ENCODE results near the gene KDM5D. TPM values are rescaled to one million over a fixed set of nuclear protein-coding genes. Genes with fewer than 3 reads are reported as not detected.

KDM5D gene
- 46.7 and 53.2 TPM in 2 replicates for total RNA-seq

- intact Hi-C loops (cut with micrococcal nuclease), result loop anchor here (2.0 to 10.0 kb wide), 5 partner anchors 178 to 1513 kb away; partner anchors contain the start of gene EIF1AY
- DNase-seq (ENCODE audit: low spot score), result peak; percentile 53
- Mint-ChIP-seq H3K27ac (peak within 1 kb of the TSS; percentile 92), H3K4me1 (ENCODE audit: low read depth) (peaks cover 28% of the 10 kb centered on the region), H3K4me3 (peak within 1 kb of the TSS; percentile 93), H3K27me3 (ENCODE audit: insufficient read depth) (peaks cover 8% of the 10 kb centered on the region), H3K36me3 (ENCODE audit: low read depth) (peaks cover 18% of the 10 kb centered on the region), H3K9me3 (no peaks in the 10 kb centered on the region)
Observed at GRCh38 chrY:19744381-19745378, at the start of gene KDM5D. KDM5D (minus strand) TSS chrY:19744726; CDS start chrY:19744534, 192 bp downstream.

GRCh38 chrY:19768375-19768774 lies 23.8 kb upstream of the KDM5D start:
- no peak overlapping the region for H3K27ac Mint-ChIP-seq
- no peak for DNase-seq (ENCODE audit: low spot score)
- H3K4me1 Mint-ChIP-seq (ENCODE audit: low read depth), result no peaks in the 10 kb centered on the region
- no peak overlapping the region for H3K4me3 Mint-ChIP-seq
- H3K9me3 Mint-ChIP-seq, result no peaks in the 10 kb centered on the region
- H3K36me3 Mint-ChIP-seq (ENCODE audit: low read depth), result no peaks in the 10 kb centered on the region
- intact Hi-C loops (cut with micrococcal nuclease), result no loop called here
- no peaks in the 10 kb centered on the region for H3K27me3 Mint-ChIP-seq (ENCODE audit: insufficient read depth)

- no peaks in the 10 kb centered on the region for H3K9me3 Mint-ChIP-seq
- H3K36me3 Mint-ChIP-seq (ENCODE audit: low read depth), result peaks cover 24% of the 10 kb centered on the region
- peaks cover 38% of the 10 kb centered on the region for H3K4me1 Mint-ChIP-seq (ENCODE audit: low read depth)
- DNase-seq (ENCODE audit: low spot score), result no peak
- intact Hi-C loops (cut with micrococcal nuclease), result loop anchor here (10.0 kb wide), 2 partner anchors 309 to 831 kb away; partner anchors contain the start of gene EIF1AY
- peak overlapping the region; percentile 44 for H3K27ac Mint-ChIP-seq
- peaks cover 4% of the 10 kb centered on the region for H3K27me3 Mint-ChIP-seq (ENCODE audit: insufficient read depth)
- H3K4me3 Mint-ChIP-seq, result peak overlapping the region; percentile 93
Observed at GRCh38 chrY:19743331-19743730, 1.2 kb downstream of the KDM5D start.

- intact Hi-C loops (cut with micrococcal nuclease), result loop anchor here (10.0 kb wide), 2 partner anchors 307 to 833 kb away; partner anchors contain the start of gene EIF1AY
Observed at GRCh38 chrY:19742153-19742552, 2.4 kb downstream of the KDM5D start.

GRCh38 chrY:19734425-19734824 lies 10.1 kb downstream of the KDM5D start:
- Mint-ChIP-seq H3K36me3 (ENCODE audit: low read depth) (peaks cover 37% of the 10 kb centered on the region), H3K4me1 (ENCODE audit: low read depth) (peaks cover 15% of the 10 kb centered on the region), H3K4me3 (no peak overlapping the region), H3K27me3 (ENCODE audit: insufficient read depth) (no peaks in the 10 kb centered on the region), H3K27ac (no peak overlapping the region), H3K9me3 (no peaks in the 10 kb centered on the region)
- no peak for DNase-seq (ENCODE audit: low spot score)
- intact Hi-C loops (cut with micrococcal nuclease), result no loop called here

More at GRCh38 chrY:19742153-19742552, 2.4 kb downstream of the KDM5D start:
- peaks cover 26% of the 10 kb centered on the region for H3K36me3 Mint-ChIP-seq (ENCODE audit: low read depth)
- no peaks in the 10 kb centered on the region for H3K27me3 Mint-ChIP-seq (ENCODE audit: insufficient read depth)
- H3K4me3 Mint-ChIP-seq, result peak overlapping the region; percentile 93
- no peak for DNase-seq (ENCODE audit: low spot score)
- H3K27ac Mint-ChIP-seq, result no peak overlapping the region
- no peaks in the 10 kb centered on the region for H3K9me3 Mint-ChIP-seq
- peaks cover 38% of the 10 kb centered on the region for H3K4me1 Mint-ChIP-seq (ENCODE audit: low read depth)

DNA sequence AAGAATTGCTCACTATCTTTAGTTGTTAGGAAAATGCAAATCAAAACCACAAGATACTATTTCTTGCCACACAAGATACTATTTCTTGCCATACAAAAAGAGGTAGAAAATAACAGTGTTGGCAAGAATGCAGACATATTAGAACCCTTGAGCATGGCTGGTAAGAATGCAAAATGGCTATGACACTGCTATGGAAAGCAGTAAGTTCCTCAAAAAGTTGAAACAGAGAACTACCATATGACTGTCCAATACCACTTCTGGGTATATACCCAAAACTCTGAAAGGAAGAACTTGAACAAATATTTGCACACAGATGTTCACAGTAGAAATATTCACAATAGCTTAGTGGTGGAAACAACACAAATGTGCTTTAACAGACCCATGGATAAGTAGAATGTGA lies 26.6 kb downstream of the KDM5D start:
- no peaks in the 10 kb centered on the region for H3K27me3 Mint-ChIP-seq (ENCODE audit: insufficient read depth)
- H3K9me3 Mint-ChIP-seq, result no peaks in the 10 kb centered on the region
- no peak overlapping the region for H3K27ac Mint-ChIP-seq
- DNase-seq (ENCODE audit: low spot score), result no peak
- intact Hi-C loops (cut with micrococcal nuclease), result no loop called here
- H3K4me3 Mint-ChIP-seq, result no peak overlapping the region
- peaks cover 51% of the 10 kb centered on the region for H3K36me3 Mint-ChIP-seq (ENCODE audit: low read depth)
- H3K4me1 Mint-ChIP-seq (ENCODE audit: low read depth), result peaks cover 6% of the 10 kb centered on the region

DNA sequence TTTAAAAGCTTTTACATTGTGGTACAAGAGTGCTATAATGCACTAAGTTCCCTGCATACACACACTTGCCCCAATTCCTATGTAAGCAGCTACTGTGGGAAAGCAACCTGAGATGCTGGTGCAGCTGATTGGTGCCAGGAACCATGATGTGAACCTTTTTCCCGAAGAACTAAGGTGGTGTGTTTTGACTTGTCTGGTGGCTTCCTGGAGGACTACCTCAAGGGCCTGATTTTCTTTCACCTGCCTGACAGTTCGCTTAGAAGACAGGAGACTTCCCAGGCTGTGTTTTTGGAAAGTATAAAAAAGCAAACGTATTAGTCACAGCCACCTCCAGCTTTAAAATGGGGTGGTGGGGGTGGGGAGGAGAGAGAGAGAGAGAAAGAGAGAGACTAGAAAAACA lies 27.4 kb downstream of the KDM5D start:
- intact Hi-C loops (cut with micrococcal nuclease), result no loop called here
- H3K4me1 Mint-ChIP-seq (ENCODE audit: low read depth), result peaks cover 9% of the 10 kb centered on the region
- DNase-seq (ENCODE audit: low spot score), result no peak
- peaks cover 44% of the 10 kb centered on the region for H3K36me3 Mint-ChIP-seq (ENCODE audit: low read depth)
- no peaks in the 10 kb centered on the region for H3K9me3 Mint-ChIP-seq
- no peaks in the 10 kb centered on the region for H3K27me3 Mint-ChIP-seq (ENCODE audit: insufficient read depth)
- no peak overlapping the region for H3K4me3 Mint-ChIP-seq
- no peak overlapping the region for H3K27ac Mint-ChIP-seq

DNA sequence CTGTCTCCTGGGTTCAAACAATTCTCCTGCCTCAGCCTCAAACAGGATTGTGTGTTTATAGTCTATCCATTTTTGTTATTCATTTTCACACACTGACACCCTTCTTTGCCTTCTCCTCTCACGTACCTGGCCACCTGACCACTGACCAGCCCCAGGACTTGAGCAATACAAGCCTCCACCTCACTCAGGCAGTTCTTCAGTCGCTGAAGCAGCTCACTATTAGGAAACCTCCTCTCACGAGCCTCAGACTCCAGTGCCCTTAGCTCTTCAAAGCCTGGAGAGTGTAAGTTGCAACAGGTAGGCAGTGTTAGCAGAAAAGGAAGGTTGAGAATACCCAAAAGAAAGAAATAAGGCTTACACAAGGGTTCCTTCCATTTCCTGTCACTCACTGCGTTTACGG lies 29.3 kb downstream of the KDM5D start:
- H3K4me3 Mint-ChIP-seq, result no peak overlapping the region
- no peak for DNase-seq (ENCODE audit: low spot score)
- no peaks in the 10 kb centered on the region for H3K9me3 Mint-ChIP-seq
- no peaks in the 10 kb centered on the region for H3K27me3 Mint-ChIP-seq (ENCODE audit: insufficient read depth)
- no peak overlapping the region for H3K27ac Mint-ChIP-seq
- peaks cover 9% of the 10 kb centered on the region for H3K4me1 Mint-ChIP-seq (ENCODE audit: low read depth)
- intact Hi-C loops (cut with micrococcal nuclease), result no loop called here
- H3K36me3 Mint-ChIP-seq (ENCODE audit: low read depth), result peaks cover 41% of the 10 kb centered on the region

- H3K36me3 Mint-ChIP-seq (ENCODE audit: low read depth), result peaks cover 42% of the 10 kb centered on the region
- intact Hi-C loops (cut with micrococcal nuclease), result no loop called here
- H3K4me3 Mint-ChIP-seq, result no peak overlapping the region
- no peak for DNase-seq (ENCODE audit: low spot score)
- no peak overlapping the region for H3K27ac Mint-ChIP-seq
- peaks cover 9% of the 10 kb centered on the region for H3K4me1 Mint-ChIP-seq (ENCODE audit: low read depth)
- H3K27me3 Mint-ChIP-seq (ENCODE audit: insufficient read depth), result no peaks in the 10 kb centered on the region
- no peaks in the 10 kb centered on the region for H3K9me3 Mint-ChIP-seq
Observed at GRCh38 chrY:19713430-19713829, 31.1 kb downstream of the KDM5D start.

- intact Hi-C loops (cut with micrococcal nuclease), result no loop called here
- Mint-ChIP-seq H3K4me1 (ENCODE audit: low read depth) (no peaks in the 10 kb centered on the region), H3K4me3 (no peak overlapping the region), H3K27me3 (ENCODE audit: insufficient read depth) (no peaks in the 10 kb centered on the region), H3K27ac (no peak overlapping the region), H3K9me3 (no peaks in the 10 kb centered on the region), H3K36me3 (ENCODE audit: low read depth) (peaks cover 56% of the 10 kb centered on the region)
- no peak for DNase-seq (ENCODE audit: low spot score)
Observed at GRCh38 chrY:19706273-19706672, 38.3 kb downstream of the KDM5D start.

DNA sequence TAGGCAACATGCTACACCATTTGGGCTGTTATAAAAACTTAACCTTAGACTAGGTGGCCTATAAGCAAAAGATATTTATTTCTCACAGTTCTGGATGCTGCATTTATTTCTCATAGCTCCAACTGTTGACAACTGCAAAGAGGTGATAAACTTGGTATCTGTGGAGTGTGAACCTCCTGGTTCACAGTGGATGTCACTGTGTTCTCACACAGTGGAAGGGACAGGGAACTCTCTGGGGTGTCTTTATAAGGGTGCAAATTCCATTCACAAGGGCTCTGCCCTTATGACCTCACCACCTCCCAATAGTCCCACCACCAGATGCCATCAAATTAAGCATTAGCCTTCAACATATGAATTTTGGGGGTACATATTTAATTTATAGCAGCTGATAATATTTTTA lies 46.0 kb downstream of the KDM5D start:
- Mint-ChIP-seq H3K27me3 (ENCODE audit: insufficient read depth) (no peaks in the 10 kb centered on the region), H3K36me3 (ENCODE audit: low read depth) (peaks cover 61% of the 10 kb centered on the region), H3K9me3 (peaks cover 15% of the 10 kb centered on the region), H3K27ac (no peak overlapping the region), H3K4me3 (no peak overlapping the region), H3K4me1 (ENCODE audit: low read depth) (no peaks in the 10 kb centered on the region)
- intact Hi-C loops (cut with micrococcal nuclease), result no loop called here
- DNase-seq (ENCODE audit: low spot score), result no peak

DNA sequence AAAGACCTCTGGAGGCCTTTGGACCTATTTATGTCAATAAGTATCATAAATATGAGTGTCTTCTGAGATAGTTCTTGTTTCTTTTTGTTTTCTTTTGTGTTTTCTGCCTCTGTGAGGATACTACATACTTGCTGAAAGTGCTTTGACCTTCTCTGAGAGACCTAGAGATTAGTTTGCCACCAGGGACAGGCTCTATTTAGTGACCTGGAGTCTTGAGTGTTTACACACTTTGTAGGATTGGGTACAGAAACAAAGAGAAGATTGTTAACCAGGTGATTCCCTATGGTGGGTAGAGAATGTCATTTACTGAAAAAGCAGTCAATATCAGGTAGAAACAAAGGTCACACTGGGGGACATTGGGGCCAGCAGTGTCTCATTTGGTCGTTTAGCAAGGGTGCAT lies 63.7 kb downstream of the KDM5D start:
- Mint-ChIP-seq H3K27ac (no peak overlapping the region), H3K27me3 (ENCODE audit: insufficient read depth) (no peaks in the 10 kb centered on the region), H3K4me1 (ENCODE audit: low read depth) (no peaks in the 10 kb centered on the region), H3K36me3 (ENCODE audit: low read depth) (no peaks in the 10 kb centered on the region), H3K4me3 (no peak overlapping the region), H3K9me3 (peaks cover 8% of the 10 kb centered on the region)
- intact Hi-C loops (cut with micrococcal nuclease), result no loop called here
- no peak for DNase-seq (ENCODE audit: low spot score)

Data from activated T-helper 1 cell treated with anti-CD3 and anti-CD28 coated beads, Interleukin-12 subunit alpha, Interleukin-12 subunit beta, Interleukin-2, Interleukin-4 antibody, amounts not matched to agents 30 ng/mL and 10 ng/mL and 1 ng/mL, durations not matched to agents 14 hours and 24 hours and 36 hours (primary cell).